Heart left ventricle (tissue), 13 donors: ENCODE data around the gene ZBTB8A.

ENCODE experiments used
- CTCF ChIP-seq, 12 donors: fragments of 200-600 bp; sonication (generic) in 4 of 12; IDR thresholded peaks; one replicate each; pipeline versions ENCODE4 v1.5.0 to v1.8.0; 2018 to 2022; ENCODE audit warnings: antibody characterized with exemption in 12 of 12, mild to moderate bottlenecking in 5 of 12
- POLR2A ChIP-seq, 2 donors: fragments of 450-650 bp; IDR thresholded peaks; one replicate each; pipeline ENCODE4 v1.6.1; 2017; ENCODE audit warnings: antibody characterized with exemption in 2 of 2, mild to moderate bottlenecking in 2 of 2, moderate library complexity in 2 of 2
- donor health status: ischemic (EF 13 %, LVEDD 7.1; RV severe dilation, severe dysfunction).
- donor health status: DM: no; HTN: yes; CAD: no.
- donor health status: DM: no; HTN: no; CAD: no.
- donor health status: ischemic (EF 25% LVEDD 6.9; RV normal size, moderate dysfunction).
- donor health status: ischemic (EF 25% LVEDD 5.7; RV mildly dilated, moderate dysfunction).
- donor health status: ischemic (EF 35%, LVEDD 5.7; RV mildly dilated, moderate dysfunction).
- donor health status: nonischemic (EF 11% LVEDD 7.7; RV severe dilation, severe dysfunction).
- donor health status: DM: yes; HTN: yes; CAD: no.
- donor health status: PGD.
- donor health status: ischemic (EF 29% LVEDD 5.4; RV normal size, mild dysfunction).
- donor health status: nonischemic (EF 23%, LVEDD 6.1; RV moderate dilation, normal function).

- no peak for TF ChIP-seq CTCF (IDR thresholded peaks at IDR 0.05)
- no peak for TF ChIP-seq POLR2A (IDR thresholded peaks at IDR 0.05)
Observed at GRCh38 chr1:32652244-32652962, 113.2 kb downstream of the ZBTB8A start.
